ENCODE measurements around the gene MPHOSPH10. TPM values are rescaled to one million over a fixed set of nuclear protein-coding genes. Genes with fewer than 3 reads are reported as not detected.
A peak's percentile ranks its signal among the peaks of the same experiment; 100 is the strongest.
"Not testable (repeated sequence)": the region's sequence is repeated elsewhere in the genome, so short reads cannot be mapped to it uniquely, and the experiment has no call there.

Gene MPHOSPH10
- total and polyA plus RNA-seq, 5 donors from 2014 or later: 18.0 to 28.3 (median 21.7) TPM

DNA sequence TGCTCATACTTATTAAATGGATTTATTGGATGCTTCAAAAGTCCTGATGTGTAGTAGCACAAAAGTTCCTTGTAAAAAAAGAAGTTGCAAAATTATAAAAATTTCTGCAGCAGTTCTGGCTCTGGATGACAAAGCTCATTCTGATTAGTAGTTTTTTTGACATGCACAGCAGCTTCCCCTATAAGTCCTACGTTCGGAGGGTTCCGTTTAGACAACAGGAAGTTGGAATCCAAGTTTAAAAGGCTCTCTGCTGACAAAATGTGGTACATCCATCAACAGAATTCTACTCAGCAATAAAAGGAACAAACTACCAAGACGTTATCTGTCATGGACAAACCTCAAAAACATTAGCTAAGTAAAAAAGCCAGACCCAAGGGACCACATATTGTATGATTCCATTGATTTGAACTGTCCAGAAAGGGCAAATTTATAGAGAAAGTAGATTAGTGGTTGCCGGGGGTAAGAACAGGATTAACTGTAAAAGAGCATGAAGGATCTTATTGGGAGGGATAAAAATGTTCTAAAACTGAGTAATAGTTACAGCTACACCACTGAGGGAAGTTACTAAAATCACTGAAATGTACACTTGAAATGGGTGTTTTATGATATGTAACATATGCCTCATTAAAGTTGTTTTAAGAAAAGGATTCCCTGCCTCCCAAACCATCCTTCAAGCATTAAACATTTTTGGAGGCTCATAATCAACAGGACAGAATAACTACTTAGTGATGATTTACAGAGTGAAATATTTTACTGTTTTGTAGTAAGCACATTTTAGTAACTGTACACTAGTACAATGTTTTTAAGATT is 53.1 kb downstream of the MPHOSPH10 start:
- not testable (repeated sequence) for H3K4me1 Mint-ChIP-seq; H3K4me3 ChIP-seq (ENCODE audit: low read depth, low read length); H3K9me3 Mint-ChIP-seq; DNase-seq; H3K4me3 Mint-ChIP-seq; H3K36me3 Mint-ChIP-seq; H3K36me3 ChIP-seq (ENCODE audit: control insufficient read depth, insufficient read depth, low read length); H3K27ac ChIP-seq (ENCODE audit: insufficient read depth, low read length, poor library complexity, severe bottlenecking); H3K27me3 Mint-ChIP-seq; H3K4me1 ChIP-seq (ENCODE audit: control insufficient read depth, insufficient read depth, low read length, poor library complexity, severe bottlenecking); H3K27ac Mint-ChIP-seq; H3K9me3 ChIP-seq (ENCODE audit: control insufficient read depth in 2 of 2, low read length in 2 of 2); H3K27me3 ChIP-seq (ENCODE audit: control insufficient read depth, insufficient read depth, low read length)
- ATAC-seq (ENCODE audit: low read depth in 2 of 2): peak in 1 of 2 donors; percentile 39

DNA sequence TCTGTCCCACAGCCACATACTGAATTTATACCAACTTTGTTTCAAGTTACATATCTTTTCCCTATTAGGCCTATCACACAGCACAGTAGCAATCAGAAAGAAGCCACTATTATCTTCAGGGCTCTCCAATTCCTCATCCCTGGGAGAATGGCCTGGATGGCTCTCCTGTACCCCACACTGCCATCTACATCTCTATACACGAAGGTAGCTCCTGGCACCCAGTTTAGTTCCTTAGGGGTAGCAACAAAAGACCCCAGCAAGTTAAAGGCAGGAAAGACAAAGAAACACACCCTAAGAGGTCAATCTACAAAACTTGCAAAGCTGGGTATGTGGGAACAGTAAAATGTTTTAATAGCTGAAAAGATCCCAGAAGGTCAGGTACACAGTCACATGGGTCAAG is 56.5 kb downstream of the MPHOSPH10 start:
- Histone ChIP-seq H3K36me3 (ENCODE audit: control insufficient read depth, insufficient read depth, low read length) (no peaks in the 10 kb centered on the region), H3K27me3 (ENCODE audit: control insufficient read depth, insufficient read depth, low read length) (no peaks in the 10 kb centered on the region), H3K4me3 (ENCODE audit: low read depth, low read length) (no peak overlapping the region), H3K4me1 (ENCODE audit: control insufficient read depth, insufficient read depth, low read length, poor library complexity, severe bottlenecking) (no peaks in the 10 kb centered on the region), H3K27ac (ENCODE audit: insufficient read depth, low read length, poor library complexity, severe bottlenecking) (no peak overlapping the region), H3K9me3 (ENCODE audit: control insufficient read depth in 2 of 2, low read length in 2 of 2) (no peaks in the 10 kb centered on the region)
- Mint-ChIP-seq H3K4me3 (no peak overlapping the region), H3K4me1 (peaks cover 0 to 4% (median 0%) of the 10 kb centered on the region in 4 donors), H3K36me3 (peaks cover 10% of the 10 kb centered on the region), H3K27ac (peak overlapping the region in 1 of 3 donors; percentile 3), H3K9me3 (no peaks in the 10 kb centered on the region), H3K27me3 (no peaks in the 10 kb centered on the region)
- ATAC-seq (ENCODE audit: low read depth in 2 of 2) (no peak), DNase-seq (no peak)

DNA sequence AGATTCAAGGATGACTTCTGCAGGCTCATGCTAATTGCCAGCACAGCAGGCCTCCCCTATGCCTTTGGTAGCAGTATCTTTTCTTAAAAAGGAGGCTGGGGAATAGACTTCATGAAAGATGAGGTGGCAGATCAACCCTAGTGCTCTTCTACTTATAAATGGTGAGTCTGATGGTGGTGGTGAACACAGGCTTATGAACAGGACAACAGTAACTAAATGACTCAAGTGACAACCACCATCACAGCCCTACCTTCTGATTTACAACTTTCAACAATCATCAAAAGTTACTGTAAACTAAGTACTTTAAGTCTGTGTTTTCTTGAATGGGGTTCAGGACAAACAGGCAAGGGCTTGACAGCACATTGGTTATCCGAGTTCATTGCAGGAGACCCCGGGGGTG is 57.2 kb downstream of the MPHOSPH10 start:
- Mint-ChIP-seq H3K27me3 (no peaks in the 10 kb centered on the region), H3K4me3 (no peak overlapping the region), H3K4me1 (peaks cover 0 to 4% (median 0%) of the 10 kb centered on the region in 4 donors), H3K36me3 (peaks cover 10% of the 10 kb centered on the region), H3K27ac (no peak overlapping the region), H3K9me3 (no peaks in the 10 kb centered on the region)
- DNase-seq (no peak), ATAC-seq (ENCODE audit: low read depth in 2 of 2) (no peak)
- H3K27me3 ChIP-seq (ENCODE audit: control insufficient read depth, insufficient read depth, low read length): no peaks in the 10 kb centered on the region
- no peaks in the 10 kb centered on the region for H3K36me3 ChIP-seq (ENCODE audit: control insufficient read depth, insufficient read depth, low read length)
- no peaks in the 10 kb centered on the region for H3K4me1 ChIP-seq (ENCODE audit: control insufficient read depth, insufficient read depth, low read length, poor library complexity, severe bottlenecking)
- no peak overlapping the region for H3K27ac ChIP-seq (ENCODE audit: insufficient read depth, low read length, poor library complexity, severe bottlenecking)
- no peak overlapping the region for H3K4me3 ChIP-seq (ENCODE audit: low read depth, low read length)
- no peaks in the 10 kb centered on the region for H3K9me3 ChIP-seq (ENCODE audit: control insufficient read depth in 2 of 2, low read length in 2 of 2)

DNA sequence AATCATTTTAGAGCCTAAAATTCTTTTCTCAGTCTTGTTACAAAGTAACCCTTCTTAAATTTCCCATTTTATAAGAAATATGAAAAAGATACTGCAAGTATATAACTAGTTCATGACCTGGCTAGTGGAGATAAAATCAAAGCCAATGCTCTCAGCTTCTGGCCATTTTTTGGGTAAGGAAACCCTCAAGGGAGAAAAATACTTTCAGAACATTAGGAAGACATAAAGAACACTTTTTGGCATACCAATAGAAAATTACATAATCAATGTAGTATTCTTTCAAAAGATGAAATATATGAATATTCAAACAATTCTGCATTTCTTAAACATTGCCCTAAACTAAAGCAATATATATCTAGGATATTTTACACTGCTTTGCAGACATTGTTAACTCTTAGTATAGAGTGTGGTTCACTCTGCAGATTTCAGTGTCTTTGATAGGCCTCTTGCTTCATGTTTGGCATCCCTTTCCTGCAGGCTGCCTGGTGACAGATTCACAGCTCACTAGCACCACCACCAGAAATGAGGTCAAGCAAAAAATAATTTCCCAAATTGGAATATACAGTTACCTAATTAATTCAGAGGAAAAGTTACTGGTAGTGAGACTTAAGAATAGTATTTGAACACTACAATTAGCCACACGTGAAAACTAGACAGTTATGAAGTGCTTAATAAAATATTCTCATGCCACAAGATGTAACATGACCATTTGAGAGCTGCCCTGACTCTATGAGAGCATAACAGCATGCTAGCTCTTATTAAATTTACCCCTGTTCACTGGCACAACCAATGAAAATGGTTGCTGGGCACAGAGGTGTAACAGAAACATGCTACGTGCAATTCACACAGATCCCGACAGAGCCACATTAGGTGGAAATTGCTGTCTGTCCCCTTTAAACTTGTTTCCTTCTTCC is 60.5 kb downstream of the MPHOSPH10 start:
- Histone ChIP-seq H3K9me3 (ENCODE audit: control insufficient read depth in 2 of 2, low read length in 2 of 2) (no peaks in the 10 kb centered on the region), H3K36me3 (ENCODE audit: control insufficient read depth, insufficient read depth, low read length) (no peaks in the 10 kb centered on the region), H3K4me1 (ENCODE audit: control insufficient read depth, insufficient read depth, low read length, poor library complexity, severe bottlenecking) (no peaks in the 10 kb centered on the region), H3K27ac (ENCODE audit: insufficient read depth, low read length, poor library complexity, severe bottlenecking) (no peak overlapping the region), H3K4me3 (ENCODE audit: low read depth, low read length) (no peak overlapping the region), H3K27me3 (ENCODE audit: control insufficient read depth, insufficient read depth, low read length) (no peaks in the 10 kb centered on the region)
- DNase-seq: peak in 1 of 3 donors; percentile 12
- Mint-ChIP-seq H3K9me3 (peaks cover 0 to 6% (median 0%) of the 10 kb centered on the region in 7 donors), H3K27me3 (no peaks in the 10 kb centered on the region), H3K4me3 (no peak overlapping the region), H3K36me3 (peaks cover 17% of the 10 kb centered on the region), H3K27ac (no peak overlapping the region), H3K4me1 (no peaks in the 10 kb centered on the region)
- ATAC-seq (ENCODE audit: low read depth in 2 of 2): no peak

DNA sequence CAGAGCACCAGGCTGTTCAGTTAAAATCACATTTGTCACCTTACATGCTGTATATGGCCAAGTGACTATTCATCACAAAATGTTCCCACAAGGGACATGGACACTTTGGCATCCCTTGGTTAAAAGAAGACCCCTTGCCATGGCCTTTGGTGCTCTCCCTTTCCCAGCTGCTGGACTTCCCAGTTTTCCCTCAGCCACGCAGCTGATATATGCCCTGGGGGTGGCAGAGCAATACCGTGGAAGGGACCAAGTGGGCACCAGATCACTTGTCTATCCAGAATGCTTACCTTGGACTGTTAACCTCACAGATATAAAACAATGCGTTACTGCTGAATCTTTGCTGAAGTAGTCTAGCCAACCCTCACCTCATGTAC is 61.1 kb downstream of the MPHOSPH10 start:
- ATAC-seq (ENCODE audit: low read depth in 2 of 2): no peak
- Mint-ChIP-seq H3K27ac (no peak overlapping the region), H3K27me3 (no peaks in the 10 kb centered on the region), H3K4me1 (no peaks in the 10 kb centered on the region), H3K4me3 (no peak overlapping the region), H3K9me3 (peaks cover 0 to 10% (median 3%) of the 10 kb centered on the region in 7 donors), H3K36me3 (peaks cover 23% of the 10 kb centered on the region)
- H3K4me1 ChIP-seq (ENCODE audit: control insufficient read depth, insufficient read depth, low read length, poor library complexity, severe bottlenecking): no peaks in the 10 kb centered on the region
- no peak for DNase-seq
- H3K27me3 ChIP-seq (ENCODE audit: control insufficient read depth, insufficient read depth, low read length): no peaks in the 10 kb centered on the region
- no peaks in the 10 kb centered on the region for H3K9me3 ChIP-seq (ENCODE audit: control insufficient read depth in 2 of 2, low read length in 2 of 2)
- no peak overlapping the region for H3K4me3 ChIP-seq (ENCODE audit: low read depth, low read length)
- H3K36me3 ChIP-seq (ENCODE audit: control insufficient read depth, insufficient read depth, low read length): no peaks in the 10 kb centered on the region
- H3K27ac ChIP-seq (ENCODE audit: insufficient read depth, low read length, poor library complexity, severe bottlenecking): no peak overlapping the region

Other genes starting within 250 kb of the MPHOSPH10 start
- not detected for gene VAX2, start 230.1 kb upstream of the MPHOSPH10 start, total RNA-seq
- gene VAX2, start 230.1 kb upstream of the MPHOSPH10 start, polyA plus RNA-seq: not detected
- not detected for gene ATP6V1B1, start 194.7 kb upstream of the MPHOSPH10 start, total RNA-seq
- gene ATP6V1B1, start 194.7 kb upstream of the MPHOSPH10 start, polyA plus RNA-seq: not detected
- gene ANKRD53, start 152.0 kb upstream of the MPHOSPH10 start, total RNA-seq: 0.94 TPM
- gene ANKRD53, start 152.0 kb upstream of the MPHOSPH10 start, polyA plus RNA-seq: under 1 TPM in 1 of 4 donors, not detected in 3; 0.09 TPM
- 37.8 TPM for gene TEX261, start 135.8 kb upstream of the MPHOSPH10 start, total RNA-seq
- 10 to 100 TPM; 30.2 to 35.4 (median 32.6) TPM for gene TEX261, start 135.8 kb upstream of the MPHOSPH10 start, polyA plus RNA-seq
- gene NAGK, start 62.0 kb upstream of the MPHOSPH10 start, total RNA-seq: 89.0 TPM
- gene NAGK, start 62.0 kb upstream of the MPHOSPH10 start, polyA plus RNA-seq: 10 to 100 TPM; 63.8 to 81.3 (median 80.3) TPM
- gene MCEE, start 405 bp upstream of the MPHOSPH10 start, total RNA-seq: 12.8 TPM
- gene MCEE, start 405 bp upstream of the MPHOSPH10 start, polyA plus RNA-seq: 10 to 100 TPM; 24.6 to 38.2 (median 33.4) TPM
- 2.9 TPM for gene PAIP2B, start 96.5 kb downstream of the MPHOSPH10 start, total RNA-seq
- gene PAIP2B, start 96.5 kb downstream of the MPHOSPH10 start, polyA plus RNA-seq: 1 to 10 TPM; 2.1 to 2.9 (median 2.4) TPM
- gene ZNF638, start 201.1 kb downstream of the MPHOSPH10 start, total RNA-seq: 119 TPM
- gene ZNF638, start 201.1 kb downstream of the MPHOSPH10 start, polyA plus RNA-seq: 10 to 100 TPM; 32.6 to 47.2 (median 36.1) TPM